ENCODE results near the gene GLS. TPM values are rescaled to one million over a fixed set of nuclear protein-coding genes. Genes with fewer than 3 reads are reported as not detected.

GLS gene
- total and polyA plus RNA-seq, 7 donors: 6.9 to 30.6 (median 26.7) TPM

DNA sequence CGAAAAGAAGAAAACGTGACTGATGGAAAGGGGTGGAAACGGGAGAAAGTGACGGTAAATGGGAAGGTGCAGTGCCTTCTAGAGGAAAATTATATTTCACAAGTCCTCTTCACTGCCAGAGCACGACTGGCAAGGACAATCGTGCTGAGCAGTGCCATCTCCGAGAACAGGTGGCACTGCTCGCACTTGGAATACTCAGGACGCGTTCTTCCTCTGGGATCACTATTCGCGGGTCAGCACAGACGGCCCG is 133.0 kb downstream of the GLS start:
- Histone ChIP-seq H3K36me3 (ENCODE audit: insufficient read depth in 1 of 2, low read depth in 1 of 2) (peaks cover 0 to 22% of the 10 kb centered on the region in 2 donors), H3K4me1 (peaks cover 13% of the 10 kb centered on the region), H3K27ac (peak overlapping the region; percentile 92), H3K4me3 (peak overlapping the region; percentile 91), H3K9me3 (no peaks in the 10 kb centered on the region), H3K27me3 (ENCODE audit: insufficient read depth in 3 of 3, low read length in 2 of 3) (no peaks in the 10 kb centered on the region)
- intact Hi-C loops (cut with DNase I): loop anchor here in 1 of 2 donors (5.0 kb wide), 1 partner anchor 131 kb away; the partner anchor contains the start of gene GLS
- WGBS, 3 donors: 0 to 2% (median 0%) methylated on average over 14 of the region's 14 CpGs
- ATAC-seq (peak in 1 of 4 donors; percentile 81), DNase-seq (no peak)
- TF ChIP-seq, protein P1, sequence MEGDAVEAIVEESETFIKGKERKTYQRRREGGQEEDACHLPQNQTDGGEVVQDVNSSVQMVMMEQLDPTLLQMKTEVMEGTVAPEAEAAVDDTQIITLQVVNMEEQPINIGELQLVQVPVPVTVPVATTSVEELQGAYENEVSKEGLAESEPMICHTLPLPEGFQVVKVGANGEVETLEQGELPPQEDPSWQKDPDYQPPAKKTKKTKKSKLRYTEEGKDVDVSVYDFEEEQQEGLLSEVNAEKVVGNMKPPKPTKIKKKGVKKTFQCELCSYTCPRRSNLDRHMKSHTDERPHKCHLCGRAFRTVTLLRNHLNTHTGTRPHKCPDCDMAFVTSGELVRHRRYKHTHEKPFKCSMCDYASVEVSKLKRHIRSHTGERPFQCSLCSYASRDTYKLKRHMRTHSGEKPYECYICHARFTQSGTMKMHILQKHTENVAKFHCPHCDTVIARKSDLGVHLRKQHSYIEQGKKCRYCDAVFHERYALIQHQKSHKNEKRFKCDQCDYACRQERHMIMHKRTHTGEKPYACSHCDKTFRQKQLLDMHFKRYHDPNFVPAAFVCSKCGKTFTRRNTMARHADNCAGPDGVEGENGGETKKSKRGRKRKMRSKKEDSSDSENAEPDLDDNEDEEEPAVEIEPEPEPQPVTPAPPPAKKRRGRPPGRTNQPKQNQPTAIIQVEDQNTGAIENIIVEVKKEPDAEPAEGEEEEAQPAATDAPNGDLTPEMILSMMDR (IDR thresholded peaks at IDR 0.05): no peak

DNA sequence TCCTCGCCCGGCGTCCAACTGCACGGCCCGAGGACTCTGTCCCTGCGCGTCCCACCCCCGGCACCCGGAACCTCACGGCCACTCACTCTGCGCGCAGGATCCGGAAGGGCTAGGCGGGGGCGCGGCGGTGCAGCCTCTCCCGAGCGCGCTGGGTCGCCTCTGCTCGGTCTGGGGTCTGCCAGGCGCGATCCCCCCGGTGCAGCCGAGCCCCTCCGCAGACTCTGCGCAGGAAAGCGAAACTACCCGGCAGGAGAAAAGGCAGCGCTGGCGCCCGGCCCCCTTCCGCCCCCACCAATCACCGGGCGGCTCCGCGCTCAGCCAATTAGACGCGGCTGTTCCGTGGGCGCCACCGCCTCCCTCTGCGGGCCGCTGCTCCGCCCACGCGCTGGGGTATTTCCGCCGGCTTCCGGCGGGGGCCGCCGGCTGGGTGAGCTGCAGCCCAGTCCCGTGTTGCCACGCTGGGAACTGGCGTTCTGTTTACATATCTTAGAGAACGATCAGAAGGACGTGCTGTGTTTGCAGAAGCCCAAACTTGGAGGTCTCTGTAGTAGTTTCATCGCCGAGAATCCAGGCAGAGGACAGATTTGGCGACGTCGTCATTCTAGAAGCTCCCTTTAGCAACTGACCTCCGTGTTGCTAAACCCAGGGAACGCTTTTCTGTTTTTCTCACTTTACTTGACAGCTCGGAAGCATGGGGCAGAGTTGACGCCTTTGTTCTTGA is 133.5 kb downstream of the GLS start, which contains the start of gene STAT1:
Gene STAT1, minus strand, starts transcription at position 240 of the 721 bp plus-strand sequence. CDS start 4,168 bp downstream, outside the sequence.
- ATAC-seq (peak; percentile 97 to 99 (median 98)), DNase-seq (peak; percentile 94 to 96)
- peak within 1 kb of the TSS; percentile 91 for H3K4me3 ChIP-seq
- H3K27me3 ChIP-seq (ENCODE audit: insufficient read depth in 3 of 3, low read length in 2 of 3): no peaks in the 10 kb centered on the region
- peaks cover 0 to 18% of the 10 kb centered on the region in 2 donors for H3K36me3 ChIP-seq (ENCODE audit: insufficient read depth in 1 of 2, low read depth in 1 of 2)
- TF ChIP-seq, protein P1 (IDR thresholded peaks at IDR 0.05): no peak
- intact Hi-C loops (cut with DNase I): loop anchor here in 1 of 2 donors (5.0 kb wide), 1 partner anchor 132 kb away; the partner anchor contains the start of gene GLS
- WGBS, 3 donors: 0 to 1% (median 0%) methylated on average over 55 to 68 of the region's 68 CpGs
- H3K9me3 ChIP-seq: no peaks in the 10 kb centered on the region
- H3K27ac ChIP-seq: peak within 1 kb of the TSS; percentile 92
- H3K4me1 ChIP-seq: peaks cover 13% of the 10 kb centered on the region

DNA sequence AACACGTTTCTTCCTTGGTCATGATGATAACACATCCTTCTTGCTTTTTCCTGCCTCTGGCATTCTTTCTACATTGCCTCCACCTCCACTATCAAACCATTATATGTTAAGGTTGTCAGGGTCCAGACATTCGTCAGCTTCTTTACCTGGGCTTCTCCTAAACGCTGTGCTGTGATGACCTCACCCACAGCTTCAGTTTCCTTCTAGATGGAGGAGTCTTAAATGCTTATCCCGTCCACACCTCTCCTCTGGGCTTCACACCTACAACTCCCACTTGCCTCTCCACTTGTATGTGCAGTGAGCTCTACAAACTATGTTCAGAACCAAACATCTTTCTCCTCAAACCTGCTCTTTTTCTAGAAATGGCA is 134.0 kb downstream of the GLS start:
- ATAC-seq (no peak), DNase-seq (no peak)
- Histone ChIP-seq H3K4me1 (peaks cover 15% of the 10 kb centered on the region), H3K36me3 (ENCODE audit: insufficient read depth in 1 of 2, low read depth in 1 of 2) (peaks cover 0 to 12% of the 10 kb centered on the region in 2 donors), H3K9me3 (no peaks in the 10 kb centered on the region), H3K4me3 (peak overlapping the region; percentile 91), H3K27me3 (ENCODE audit: insufficient read depth in 3 of 3, low read length in 2 of 3) (no peaks in the 10 kb centered on the region), H3K27ac (peak overlapping the region; percentile 92)
- 41 to 46% (median 46%) methylated on average over 4 of the region's 4 CpGs for WGBS, 3 donors
- TF ChIP-seq, protein P1 (IDR thresholded peaks at IDR 0.05): no peak
- intact Hi-C loops (cut with DNase I): loop anchor here in 1 of 2 donors (5.0 kb wide), 1 partner anchor 132 kb away; the partner anchor contains the start of gene GLS

Other genes starting within 250 kb of the GLS start
- gene NAB1, start 231.7 kb upstream of the GLS start, total RNA-seq: 10 to 100 TPM in 2 of 4 donors, 1 to 10 TPM in 2; 5.1 to 16.9 (median 8.7) TPM
- 1 to 10 TPM; 2.6 to 7.9 (median 5.5) TPM for gene NAB1, start 231.7 kb upstream of the GLS start, polyA plus RNA-seq
- 10 to 100 TPM; 26.1 to 49.0 (median 39.7) TPM for gene STAT1, start 133.3 kb downstream of the GLS start, total RNA-seq
- 10 to 100 TPM; 14.2 to 36.9 (median 19.0) TPM for gene STAT1, start 133.3 kb downstream of the GLS start, polyA plus RNA-seq

Measured in psoas muscle (tissue), 8 donors.